Renal cortical epithelial cell (primary cell): ENCODE data around the gene IL2. TPM values are rescaled to one million over a fixed set of nuclear protein-coding genes. Genes with fewer than 3 reads are reported as not detected.

Experiments used
- total RNA-seq: library from RNA; depleted of rRNA; stranded (reverse); fragments of >200 nt; gene quantifications from 2 replicates; pipeline ENCODE4 v1.2.3, GENCODE V29; 2014

IL2 gene
- total RNA-seq, 1 donor from 2014 or later, result not detected

Other genes starting within 250 kb of the IL2 start
- not detected in 2 replicates for gene ADAD1, start 77.7 kb downstream of the IL2 start, total RNA-seq
- gene IL21, start 164.3 kb upstream of the IL2 start, total RNA-seq, result not detected in 2 replicates